HG03025 (cell line): ENCODE measurements around the gene TICAM1.

Experiments used
- ATAC-seq: cut with Tn5 transposase; IDR thresholded peaks from one replicate; pipeline ENCODE4 v1.9.1; 2021; ENCODE audit warnings: mild to moderate bottlenecking, moderate library complexity; ENCODE audit not compliant: unreplicated experiment, low FRiP score

Gene TICAM1

GRCh38 chr19:4775627-4776152 is 55.8 kb downstream of the TICAM1 start:
- ATAC-seq = no peak

DNA sequence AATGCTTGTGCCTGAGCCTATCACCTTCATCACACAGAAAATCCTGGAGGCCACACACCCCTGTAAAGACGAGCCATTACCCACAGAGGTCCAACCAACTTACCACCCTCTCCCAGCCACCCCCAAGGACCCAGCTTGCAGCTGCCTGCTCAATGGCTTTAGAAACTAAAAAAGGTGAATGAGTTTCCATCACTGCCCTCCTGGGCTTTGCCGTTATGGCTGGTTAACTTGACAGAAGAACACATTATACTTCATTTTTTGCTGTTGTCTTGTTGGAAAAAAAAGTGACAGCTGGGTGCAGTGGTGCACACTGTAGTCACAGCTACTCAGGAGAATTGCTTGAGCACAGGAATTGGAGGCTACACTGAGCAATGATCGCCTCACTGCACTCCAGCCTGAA is 57.4 kb downstream of the TICAM1 start:
- ATAC-seq = no peak

DNA sequence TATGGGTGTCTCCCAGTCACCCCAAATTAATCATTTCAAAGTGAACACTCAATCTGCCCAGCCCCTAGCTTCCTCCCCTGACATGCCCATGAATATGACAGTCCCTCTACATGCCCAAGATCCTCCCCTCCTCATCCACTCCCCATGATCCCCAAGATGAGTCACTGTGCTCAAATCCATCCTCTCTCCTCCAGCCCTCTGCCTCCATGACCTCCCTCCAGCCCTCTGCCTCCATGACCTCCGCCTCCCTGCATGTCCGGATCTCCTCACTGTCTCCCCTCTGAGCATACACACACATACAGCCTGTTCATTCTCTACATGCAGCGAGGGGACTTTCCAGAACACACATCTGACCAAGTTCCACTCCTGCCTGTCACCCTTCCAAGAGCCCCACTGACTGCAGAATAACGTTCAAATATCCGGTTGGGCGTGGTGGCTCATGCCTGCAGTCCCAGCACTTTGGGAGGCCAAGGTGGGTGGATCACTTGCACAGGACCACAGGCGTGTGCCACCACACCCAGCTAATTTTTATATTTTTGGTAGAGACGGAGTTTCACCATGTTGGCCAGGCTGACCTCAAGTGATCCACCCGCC is 58.4 kb downstream of the TICAM1 start:
- no peak for ATAC-seq

DNA sequence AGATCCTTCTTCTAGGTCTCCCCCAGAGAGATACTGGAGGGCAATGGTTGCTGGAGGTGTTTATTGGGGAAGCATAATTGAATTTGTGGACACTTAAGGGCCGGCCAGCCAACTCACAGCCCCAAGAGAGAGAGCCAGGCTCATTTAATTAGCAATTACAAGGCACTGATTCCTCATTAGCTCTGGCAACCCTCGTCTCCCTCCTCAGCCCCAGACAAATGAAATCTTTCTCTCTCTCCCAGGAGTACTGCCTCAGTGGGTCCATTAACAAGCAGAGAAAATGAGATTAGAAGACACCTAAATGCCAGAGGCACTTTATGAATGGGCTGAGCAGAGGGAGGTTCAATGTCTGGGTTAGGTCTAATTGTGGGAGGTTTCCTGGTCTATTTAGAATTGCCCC is 58.9 kb downstream of the TICAM1 start:
- ATAC-seq = no peak

- no peak for ATAC-seq
Observed at GRCh38 chr19:4768934-4769777, 62.4 kb downstream of the TICAM1 start.
